ENCODE data around the gene CDH18.

Gene CDH18

DNA sequence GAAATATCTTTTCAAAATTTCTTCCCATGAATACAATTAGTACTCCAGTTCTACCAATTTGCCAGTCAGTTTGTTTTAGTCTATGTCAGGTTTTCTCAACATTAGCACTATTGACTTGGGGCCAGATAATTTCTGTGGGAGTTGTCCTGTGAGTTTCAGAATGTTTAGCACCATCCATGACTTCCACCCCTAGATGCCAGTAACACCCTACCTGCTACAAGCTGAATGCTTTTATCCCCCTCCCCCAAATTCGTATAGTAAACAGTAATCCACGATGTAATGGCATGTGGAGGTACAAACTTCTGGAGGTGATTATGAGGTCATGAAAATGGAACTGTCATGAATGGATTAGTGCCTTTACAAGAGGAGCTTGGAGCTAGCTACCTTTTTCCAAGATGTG lies 420.0 kb downstream of the CDH18 start:
- no peak for TF ChIP-seq JUND (IDR thresholded peaks at IDR 0.05; ENCODE audit: low read depth)
- in situ Hi-C loops (cut with HindIII; ENCODE audit: low pct_unique_long_range_greater_than_20kb, low sequenced_read_pairs): no loop called here
- DNase-seq (ENCODE audit: low read depth in 1 of 2, low spot score in 1 of 2): no peak

DNA sequence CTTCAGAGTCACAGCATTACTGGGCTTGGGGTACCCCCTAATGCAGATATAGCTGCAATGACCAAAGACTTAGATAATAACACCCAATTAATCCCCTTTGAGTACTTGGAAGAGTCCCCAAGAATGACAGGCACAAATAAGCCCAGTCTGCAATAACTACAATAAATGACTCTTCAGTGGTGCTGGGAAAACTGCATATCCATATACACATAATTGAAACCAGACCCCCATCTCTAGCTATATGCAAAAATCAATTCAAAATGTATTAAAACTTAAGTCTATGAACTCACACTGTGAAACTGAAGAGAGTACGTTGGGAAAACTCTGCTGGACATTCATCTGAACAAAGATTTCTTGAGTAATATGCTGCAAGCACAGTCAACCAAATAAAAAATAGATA lies 422.5 kb downstream of the CDH18 start:
- DNase-seq (ENCODE audit: low read depth in 1 of 2, low spot score in 1 of 2): no peak
- TF ChIP-seq JUND (IDR thresholded peaks at IDR 0.05; ENCODE audit: low read depth): no peak
- in situ Hi-C loops (cut with HindIII; ENCODE audit: low pct_unique_long_range_greater_than_20kb, low sequenced_read_pairs): no loop called here

DNA sequence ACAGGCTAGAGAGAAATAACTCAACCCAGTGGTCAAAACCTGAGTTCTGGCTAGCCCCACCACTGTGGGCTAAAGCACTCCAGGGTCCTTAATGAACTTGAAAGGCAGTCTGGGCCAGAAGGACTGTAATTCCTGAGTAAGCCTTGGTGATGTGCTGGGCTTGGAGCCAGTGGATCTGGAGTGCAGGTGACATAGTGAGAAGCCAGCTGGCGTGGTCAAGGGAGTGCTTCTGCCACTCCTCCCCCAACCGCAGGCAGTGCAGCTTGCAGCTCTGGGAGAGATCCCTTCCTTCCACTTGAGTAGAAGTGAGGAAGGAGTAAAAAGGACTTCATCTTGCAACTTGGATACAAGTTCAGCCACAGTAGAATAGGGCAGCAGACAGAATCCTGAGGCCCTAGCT lies 424.0 kb downstream of the CDH18 start:
- no peak for DNase-seq (ENCODE audit: low read depth in 1 of 2, low spot score in 1 of 2)
- in situ Hi-C loops (cut with HindIII; ENCODE audit: low pct_unique_long_range_greater_than_20kb, low sequenced_read_pairs): no loop called here
- TF ChIP-seq JUND (IDR thresholded peaks at IDR 0.05; ENCODE audit: low read depth): no peak

DNA sequence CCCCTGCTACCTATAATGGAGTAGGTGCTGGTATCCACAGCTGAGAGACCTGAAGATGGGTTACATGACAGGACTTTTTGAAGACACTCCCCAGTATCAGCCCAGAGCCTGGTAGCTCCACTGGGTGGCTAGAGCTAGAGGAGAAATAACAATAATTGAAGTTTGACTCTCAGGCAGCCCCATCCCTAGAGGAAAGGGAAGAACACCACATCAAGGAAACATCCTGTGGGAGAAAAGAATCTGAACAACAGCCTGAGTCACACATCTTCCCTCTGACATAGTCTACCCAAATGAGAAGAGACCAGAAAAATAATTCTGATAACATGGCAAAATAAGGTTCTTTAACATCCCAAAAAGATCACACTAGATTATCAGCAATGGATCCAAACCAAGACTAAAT lies 432.1 kb downstream of the CDH18 start:
- TF ChIP-seq JUND (IDR thresholded peaks at IDR 0.05; ENCODE audit: low read depth): no peak
- DNase-seq (ENCODE audit: low read depth in 1 of 2, low spot score in 1 of 2): no peak
- in situ Hi-C loops (cut with HindIII; ENCODE audit: low pct_unique_long_range_greater_than_20kb, low sequenced_read_pairs): no loop called here

DNA sequence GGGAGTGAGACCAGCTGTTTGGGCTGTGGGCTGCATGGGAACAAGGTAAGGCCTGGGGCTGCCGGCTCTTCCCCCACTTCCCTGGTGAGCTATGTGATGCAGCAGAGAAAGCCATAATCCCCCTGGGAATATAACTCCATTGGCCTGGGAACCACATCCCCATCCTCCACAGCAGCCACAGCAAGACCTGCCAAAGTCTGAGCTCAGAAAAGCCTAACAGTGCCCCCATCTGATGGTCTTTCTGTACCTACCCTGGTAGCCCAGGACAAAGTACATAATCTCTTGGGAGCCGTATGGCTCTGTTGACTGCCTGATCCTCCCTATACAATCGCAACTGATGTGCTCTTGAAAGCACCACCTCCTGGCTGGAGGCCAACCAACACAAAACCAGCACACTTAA lies 432.6 kb downstream of the CDH18 start:
- no peak for TF ChIP-seq JUND (IDR thresholded peaks at IDR 0.05; ENCODE audit: low read depth)
- in situ Hi-C loops (cut with HindIII; ENCODE audit: low pct_unique_long_range_greater_than_20kb, low sequenced_read_pairs): no loop called here
- DNase-seq (ENCODE audit: low read depth in 1 of 2, low spot score in 1 of 2): no peak

DNA sequence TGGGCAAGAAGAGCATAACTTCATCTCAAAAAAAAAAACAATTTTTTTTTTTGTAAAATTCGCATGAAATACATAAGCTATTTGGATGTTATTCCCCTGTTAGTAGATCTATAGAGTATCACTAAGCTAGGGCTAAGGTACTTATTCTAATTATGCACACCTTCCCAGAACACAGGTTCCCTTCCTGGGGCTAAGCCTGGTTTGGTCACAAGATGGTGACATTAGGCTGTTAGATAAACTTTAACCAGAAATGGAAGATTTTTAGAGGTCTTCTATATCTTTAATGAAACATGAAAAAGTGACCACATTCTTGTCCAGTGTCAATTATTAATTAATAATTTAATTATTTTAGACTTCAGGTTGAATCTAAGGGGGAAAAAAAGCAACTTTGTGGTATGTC lies 433.5 kb downstream of the CDH18 start:
- DNase-seq (ENCODE audit: low read depth in 1 of 2, low spot score in 1 of 2): no peak
- TF ChIP-seq JUND (IDR thresholded peaks at IDR 0.05; ENCODE audit: low read depth): no peak
- in situ Hi-C loops (cut with HindIII; ENCODE audit: low pct_unique_long_range_greater_than_20kb, low sequenced_read_pairs): no loop called here

DNA sequence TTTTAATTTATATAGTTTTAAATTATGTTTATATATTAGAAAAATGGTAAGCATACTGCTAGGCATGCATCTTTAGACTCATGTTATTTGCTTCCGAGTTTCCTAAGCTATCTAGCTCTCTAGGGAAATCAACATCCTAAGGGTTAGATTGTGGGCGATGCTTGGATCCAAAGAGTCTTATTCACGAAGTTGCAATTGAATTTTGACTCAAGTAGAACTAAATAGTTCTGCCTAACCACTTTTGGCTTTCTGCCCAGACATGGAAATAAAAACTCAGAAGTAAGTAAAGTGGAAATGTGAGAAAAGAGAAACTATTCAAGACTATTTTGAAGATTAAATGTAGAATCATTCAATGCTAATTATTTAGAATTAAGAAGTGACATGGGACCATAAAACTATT lies 440.4 kb downstream of the CDH18 start:
- no peak for DNase-seq (ENCODE audit: low read depth in 1 of 2, low spot score in 1 of 2)
- TF ChIP-seq JUND (IDR thresholded peaks at IDR 0.05; ENCODE audit: low read depth): no peak
- in situ Hi-C loops (cut with HindIII; ENCODE audit: low pct_unique_long_range_greater_than_20kb, low sequenced_read_pairs): no loop called here

DNA sequence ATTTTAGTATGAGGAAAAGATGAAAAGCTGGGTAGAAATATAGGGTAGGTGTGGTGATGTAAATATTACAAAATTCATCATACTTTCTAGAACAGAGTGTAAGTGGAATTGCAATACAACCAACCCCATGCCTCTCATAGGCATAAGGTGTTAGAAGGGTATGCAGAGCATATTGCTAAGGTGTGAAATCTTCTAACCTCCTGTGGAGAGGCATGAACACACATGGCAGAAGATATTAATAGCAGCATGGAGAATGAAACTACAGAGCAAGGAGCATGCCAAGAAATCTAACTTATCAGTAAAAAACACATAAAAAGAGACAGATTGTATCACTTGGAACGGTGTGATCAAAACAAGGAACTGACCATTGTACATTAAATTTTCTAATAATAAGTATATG lies 441.5 kb downstream of the CDH18 start:
- in situ Hi-C loops (cut with HindIII; ENCODE audit: low pct_unique_long_range_greater_than_20kb, low sequenced_read_pairs): no loop called here
- no peak for DNase-seq (ENCODE audit: low read depth in 1 of 2, low spot score in 1 of 2)
- no peak for TF ChIP-seq JUND (IDR thresholded peaks at IDR 0.05; ENCODE audit: low read depth)

DNA sequence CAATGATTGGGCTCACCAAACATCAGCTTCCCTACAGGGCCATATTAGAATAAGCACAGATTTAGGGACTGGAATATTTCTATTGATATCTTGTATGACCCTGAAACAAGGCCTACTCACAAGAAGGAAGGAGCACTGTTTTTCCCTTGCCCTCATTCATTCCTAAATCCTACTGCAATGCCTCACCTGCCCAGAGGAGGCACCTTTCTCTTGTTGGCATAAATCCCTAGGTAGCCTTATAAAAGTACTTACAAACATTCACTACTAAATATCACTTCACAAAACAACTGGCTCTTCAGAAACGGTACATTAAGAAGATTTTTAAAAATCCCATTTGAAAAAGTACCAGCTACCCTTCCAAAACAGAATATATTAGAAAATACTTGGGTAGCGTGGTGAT lies 449.4 kb downstream of the CDH18 start:
- DNase-seq (ENCODE audit: low read depth in 1 of 2, low spot score in 1 of 2): no peak
- TF ChIP-seq JUND (IDR thresholded peaks at IDR 0.05; ENCODE audit: low read depth): no peak
- in situ Hi-C loops (cut with HindIII; ENCODE audit: low pct_unique_long_range_greater_than_20kb, low sequenced_read_pairs): no loop called here

DNA sequence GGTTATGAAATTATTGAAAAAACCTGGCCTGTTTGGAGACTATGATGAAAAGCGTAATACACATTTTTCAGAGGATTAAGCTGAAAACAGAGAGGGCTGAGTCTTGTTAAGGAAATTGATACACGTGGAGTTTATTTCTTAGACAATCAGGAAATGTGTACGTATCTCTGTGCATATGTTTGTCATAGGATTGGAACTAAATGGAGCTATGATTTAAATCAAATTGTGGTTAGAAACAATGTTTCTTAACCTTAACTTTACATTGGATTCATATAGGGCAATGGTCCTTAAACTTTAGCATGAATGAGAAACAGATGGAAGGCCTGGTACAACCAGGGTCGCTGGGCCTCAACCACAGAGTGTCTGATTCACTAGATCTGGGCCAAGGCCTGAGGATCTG lies 451.6 kb downstream of the CDH18 start:
- no peak for TF ChIP-seq JUND (IDR thresholded peaks at IDR 0.05; ENCODE audit: low read depth)
- no peak for DNase-seq (ENCODE audit: low read depth in 1 of 2, low spot score in 1 of 2)
- in situ Hi-C loops (cut with HindIII; ENCODE audit: low pct_unique_long_range_greater_than_20kb, low sequenced_read_pairs): no loop called here

DNA sequence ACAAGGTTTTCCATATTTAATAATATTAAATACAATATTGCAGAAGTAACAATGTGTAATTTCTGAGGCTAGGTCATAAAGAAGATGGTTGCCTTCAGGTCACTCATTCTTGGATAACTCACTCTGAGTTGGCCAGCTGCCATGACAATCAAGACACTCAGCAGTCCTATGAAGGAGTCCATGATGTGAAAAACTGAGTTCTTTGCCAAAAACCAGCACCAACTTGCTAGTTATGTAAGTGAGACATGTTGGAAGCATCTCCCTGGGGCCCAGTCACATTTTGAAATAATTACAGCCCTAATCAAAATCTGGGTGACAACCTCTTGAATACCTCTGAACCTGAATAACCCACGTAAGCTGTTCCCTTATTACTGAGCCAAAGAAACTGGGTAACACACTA lies 453.2 kb downstream of the CDH18 start:
- in situ Hi-C loops (cut with HindIII; ENCODE audit: low pct_unique_long_range_greater_than_20kb, low sequenced_read_pairs): no loop called here
- DNase-seq (ENCODE audit: low read depth in 1 of 2, low spot score in 1 of 2): peak in 1 of 2 experiments; percentile 10
- no peak for TF ChIP-seq JUND (IDR thresholded peaks at IDR 0.05; ENCODE audit: low read depth)

DNA sequence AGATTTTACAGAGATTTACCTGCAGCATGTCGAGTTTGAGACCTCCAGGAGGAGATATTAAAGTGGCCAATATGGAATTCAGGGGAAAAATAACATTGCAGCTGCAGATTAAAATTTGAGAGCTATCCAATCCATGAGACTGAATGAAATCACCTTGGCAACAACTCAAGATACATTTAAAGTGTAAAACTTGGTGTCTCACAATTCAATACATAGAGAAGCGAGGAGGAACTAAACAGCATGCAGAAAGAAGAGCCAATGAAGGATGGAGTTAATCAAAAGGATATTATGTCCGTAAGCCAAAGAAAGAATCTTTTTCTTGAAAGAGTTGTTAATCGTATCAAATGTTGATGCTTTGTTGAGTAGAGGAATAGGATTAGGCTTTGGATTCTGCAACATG lies 455.1 kb downstream of the CDH18 start:
- DNase-seq (ENCODE audit: low read depth in 1 of 2, low spot score in 1 of 2): no peak
- TF ChIP-seq JUND (IDR thresholded peaks at IDR 0.05; ENCODE audit: low read depth): no peak
- in situ Hi-C loops (cut with HindIII; ENCODE audit: low pct_unique_long_range_greater_than_20kb, low sequenced_read_pairs): no loop called here

DNA sequence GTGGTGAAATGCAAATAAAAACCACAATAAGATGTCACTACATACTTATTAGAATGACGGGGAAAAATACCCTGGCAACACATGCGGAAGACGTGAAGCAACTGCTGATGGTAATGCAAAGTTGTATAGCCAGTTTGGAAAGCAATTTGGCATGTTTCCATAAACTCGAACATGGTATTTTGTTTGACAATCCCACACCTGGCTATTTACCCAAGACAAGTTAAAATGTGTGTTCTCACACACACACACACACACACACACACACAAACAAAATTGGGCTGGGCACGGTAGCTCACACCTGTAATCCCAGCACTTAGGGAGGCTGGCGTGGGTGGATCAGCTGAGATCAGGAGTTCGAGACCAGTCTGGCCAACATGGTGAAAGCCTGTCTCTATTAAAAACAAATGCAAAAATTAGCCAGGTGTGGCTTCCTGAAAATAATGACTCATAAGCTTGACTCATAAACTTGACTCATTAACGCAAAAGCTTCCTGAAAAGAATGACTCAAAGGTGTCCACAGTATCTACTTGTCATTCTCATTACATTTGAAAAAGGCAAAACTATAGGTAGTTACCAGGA lies 456.5 kb downstream of the CDH18 start:
- peak in 1 of 2 experiments; percentile 93 for DNase-seq (ENCODE audit: low read depth in 1 of 2, low spot score in 1 of 2)
- in situ Hi-C loops (cut with HindIII; ENCODE audit: low pct_unique_long_range_greater_than_20kb, low sequenced_read_pairs): no loop called here

DNA sequence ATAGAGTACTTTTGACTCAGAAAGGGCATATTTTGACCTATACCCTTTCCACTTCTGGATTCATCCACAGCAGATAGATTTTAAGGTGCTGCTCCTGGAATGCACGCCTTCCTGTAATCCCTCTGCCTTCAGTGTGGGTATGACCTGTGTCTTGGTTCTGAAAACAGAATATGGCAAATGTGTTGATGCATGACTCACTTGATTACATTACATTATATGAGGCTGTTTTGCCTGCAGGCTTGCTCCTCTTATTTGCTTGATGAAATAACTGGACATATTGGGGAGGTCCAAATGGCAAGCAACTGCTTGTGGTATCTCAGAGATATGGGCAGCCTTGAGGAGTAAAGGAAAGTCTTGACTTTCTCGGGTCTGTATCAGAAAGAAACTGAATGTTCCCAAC lies 468.6 kb downstream of the CDH18 start:
- TF ChIP-seq JUND (IDR thresholded peaks at IDR 0.05; ENCODE audit: low read depth): no peak
- in situ Hi-C loops (cut with HindIII; ENCODE audit: low pct_unique_long_range_greater_than_20kb, low sequenced_read_pairs): no loop called here
- DNase-seq (ENCODE audit: low read depth in 1 of 2, low spot score in 1 of 2): peak in 1 of 2 experiments; percentile 27

More for the DNA sequence above, 456.5 kb downstream of the CDH18 start:
- TF ChIP-seq JUND (IDR thresholded peaks at IDR 0.05; ENCODE audit: low read depth): no peak
